HL-60 (cell line): Measurements from ENCODE around the gene VSTM2B.

Source experiments
- DNase-seq, 2 experiments: peaks; one replicate each; pipeline ENCODE4 v3.0.0-alpha.2; 2010 to 2020; ENCODE audit warnings: low read depth in 1 of 2, low spot score in 1 of 2
- H3K27ac ChIP-seq: fragments of 250-450 bp; sonication (Bioruptor Pico); replicated peaks from 2 replicates; pipeline ENCODE4 v1.5.1; 2020; ENCODE audit warnings: mild to moderate bottlenecking, moderate library complexity
- H3K27me3 ChIP-seq: fragments of 250-450 bp; sonication (Bioruptor Pico); 2 replicates; pipeline ENCODE4 v1.5.1; 2021; ENCODE audit warnings: mild to moderate bottlenecking, moderate library complexity; ENCODE audit not compliant: insufficient read depth, poor library complexity, severe bottlenecking
- H3K4me3 ChIP-seq: replicated peaks from 2 replicates; pipeline ENCODE4 v1.5.1; 2011; ENCODE audit warnings: mild to moderate bottlenecking, control low read depth, low read length; ENCODE audit not compliant: insufficient read depth
- CTCF ChIP-seq: IDR thresholded peaks from one replicate; pipeline ENCODE4 v1.5.1; 2011; ENCODE audit warnings: low read length, control low read depth, inconsistent platforms; ENCODE audit not compliant: insufficient read depth
- GABPA ChIP-seq: IDR thresholded peaks from 2 replicates; pipeline ENCODE4 v1.6.1; 2012; ENCODE audit warnings: low read depth
- POLR2AphosphoS5 ChIP-seq: IDR thresholded peaks from 2 replicates; pipeline ENCODE4 v1.6.1; 2012; ENCODE audit warnings: low read depth
- REST ChIP-seq: IDR thresholded peaks from 2 replicates; pipeline ENCODE4 v1.6.1; 2012; ENCODE audit warnings: low read depth; ENCODE audit not compliant: insufficient replicate concordance
- SPI1 ChIP-seq: IDR thresholded peaks from 2 replicates; pipeline ENCODE4 v1.6.1; 2012; ENCODE audit warnings: low read depth, mild to moderate bottlenecking, borderline replicate concordance

Gene VSTM2B

GRCh38 chr19:29489172-29489951 is 36.4 kb upstream of the VSTM2B start:
- no peak for DNase-seq
- Histone ChIP-seq H3K27me3 (peaks cover 5% of the 10 kb centered on the region), H3K4me3 (no peak overlapping the region), H3K27ac (no peak overlapping the region)
- TF ChIP-seq REST (no peak), POLR2AphosphoS5 (no peak), CTCF (no peak), SPI1 (no peak), GABPA (no peak)

- peaks cover 5% of the 10 kb centered on the region for H3K27me3 ChIP-seq
- H3K27ac ChIP-seq, result no peak overlapping the region
- TF ChIP-seq REST (no peak), POLR2AphosphoS5 (no peak), GABPA (no peak), SPI1 (no peak), CTCF (no peak)
- no peak for DNase-seq
- H3K4me3 ChIP-seq, result no peak overlapping the region
Observed at GRCh38 chr19:29491491-29491890, 34.3 kb upstream of the VSTM2B start.

GRCh38 chr19:29491995-29492577 is 33.7 kb upstream of the VSTM2B start:
- peaks cover 5% of the 10 kb centered on the region for H3K27me3 ChIP-seq
- H3K4me3 ChIP-seq, result no peak overlapping the region
- DNase-seq, result no peak
- no peak overlapping the region for H3K27ac ChIP-seq
- TF ChIP-seq POLR2AphosphoS5, result no peak
- no peak for TF ChIP-seq GABPA
- TF ChIP-seq CTCF, result no peak
- no peak for TF ChIP-seq SPI1
- no peak for TF ChIP-seq REST
